NCI-H2227 treated with DMSO at 0.1 percent for 48 hours (cell line): Measurements from ENCODE around the gene RCSD1.
A peak's percentile ranks its signal among the peaks of the same experiment; 100 is the strongest.

Experiments
- DNase-seq: peaks from one replicate; lab custom pipeline; 2025; lab: John Stamatoyannopoulos, UW

Gene RCSD1

GRCh38 chr1:167669209-167670124 lies 39.4 kb downstream of the RCSD1 start:
- DNase-seq = no peak

- no peak for DNase-seq
These were observed 40.5 kb downstream of the RCSD1 start for GRCh38 chr1:167670563-167670962.

- no peak for DNase-seq
These were observed 41.9 kb downstream of the RCSD1 start for GRCh38 chr1:167671727-167672511.

- DNase-seq = no peak
These were observed 42.8 kb downstream of the RCSD1 start for GRCh38 chr1:167672831-167673230.

GRCh38 chr1:167673265-167673664 lies 43.2 kb downstream of the RCSD1 start:
- DNase-seq = no peak

- no peak for DNase-seq
These were observed 44.1 kb downstream of the RCSD1 start for GRCh38 chr1:167674156-167674555.

GRCh38 chr1:167675440-167675839 lies 45.4 kb downstream of the RCSD1 start:
- DNase-seq = no peak

- DNase-seq = no peak
These were observed 46.3 kb downstream of the RCSD1 start for GRCh38 chr1:167676205-167676915.

- no peak for DNase-seq
These were observed 47.1 kb downstream of the RCSD1 start for GRCh38 chr1:167676916-167677848.

- DNase-seq = no peak
These were observed 48.4 kb downstream of the RCSD1 start for GRCh38 chr1:167678422-167678821.

GRCh38 chr1:167678838-167679237 lies 48.8 kb downstream of the RCSD1 start:
- DNase-seq = no peak

GRCh38 chr1:167679714-167680113 lies 49.7 kb downstream of the RCSD1 start:
- no peak for DNase-seq

- DNase-seq = no peak
These were observed 51.0 kb downstream of the RCSD1 start for GRCh38 chr1:167681024-167681423.

GRCh38 chr1:167681451-167682098 lies 51.5 kb downstream of the RCSD1 start:
- no peak for DNase-seq

- no peak for DNase-seq
These were observed 53.2 kb downstream of the RCSD1 start for GRCh38 chr1:167683226-167683625.

- DNase-seq = no peak
These were observed 53.8 kb downstream of the RCSD1 start for GRCh38 chr1:167683641-167684502.

- DNase-seq = no peak
These were observed 55.8 kb downstream of the RCSD1 start for GRCh38 chr1:167685844-167686243.

- DNase-seq = peak; percentile 81
These were observed 58.0 kb downstream of the RCSD1 start for GRCh38 chr1:167687919-167688519.

- no peak for DNase-seq
These were observed 59.5 kb downstream of the RCSD1 start for GRCh38 chr1:167689567-167689920.
